WERI-Rb-1 (cell line): ENCODE data around the gene ROCK2.

Source experiments
- DNase-seq: peaks from one replicate; pipeline ENCODE4 v3.0.0-alpha.2; 2020
- H3K27ac ChIP-seq: fragments of 250-450 bp; sonication (Bioruptor Pico); 2 replicates; pipeline ENCODE4 v1.5.1; 2020; ENCODE audit warnings: mild to moderate bottlenecking, moderate library complexity
- H3K27me3 ChIP-seq: fragments of 250-450 bp; sonication (Bioruptor Pico); 2 replicates; pipeline ENCODE4 v1.5.1; 2021; ENCODE audit warnings: mild to moderate bottlenecking, low read depth, moderate library complexity; ENCODE audit not compliant: insufficient read depth, severe bottlenecking
- H3K36me3 ChIP-seq: fragments of 250-450 bp; sonication (Bioruptor Pico); 2 replicates; pipeline ENCODE4 v1.5.1; 2020; ENCODE audit warnings: mild to moderate bottlenecking, moderate library complexity
- H3K4me3 ChIP-seq: 2 replicates; pipeline ENCODE4 v1.5.1; 2011; ENCODE audit warnings: low read depth, mild to moderate bottlenecking, control low read depth, low read length
- H3K9me3 ChIP-seq: fragments of 250-450 bp; sonication (Bioruptor Pico); 2 replicates; pipeline ENCODE4 v1.5.1; 2021; ENCODE audit warnings: mild to moderate bottlenecking, moderate library complexity; ENCODE audit not compliant: severe bottlenecking
- TF ChIP-seq, protein P1 (sequence below): IDR thresholded peaks from 2 replicates; pipeline ENCODE4 v1.5.1; 2011; ENCODE audit warnings: low read depth, mild to moderate bottlenecking, control low read depth, inconsistent platforms, low read length

Gene ROCK2

DNA sequence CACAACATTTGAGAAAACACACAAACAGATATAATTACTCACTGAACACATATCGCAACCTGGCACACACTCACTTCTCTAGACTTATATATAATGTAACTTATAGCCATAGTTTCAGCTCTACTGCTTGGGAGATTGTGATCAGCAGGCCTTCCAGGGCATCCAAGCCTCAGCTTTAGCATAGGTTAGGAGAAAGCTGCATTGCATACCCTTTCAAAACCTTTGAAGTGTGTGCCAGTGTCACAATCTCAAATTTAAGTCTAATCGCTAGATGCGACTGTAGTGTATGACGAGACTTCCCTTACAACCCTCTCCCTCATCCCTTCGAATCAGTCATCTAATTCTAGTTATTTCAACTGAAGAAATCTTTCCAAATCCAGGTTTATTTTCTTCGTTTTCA lies 158.3 kb downstream of the ROCK2 start:
- Histone ChIP-seq H3K36me3 (peaks cover 38% of the 10 kb centered on the region), H3K4me3 (no peak overlapping the region), H3K27ac (no peak overlapping the region), H3K9me3 (no peaks in the 10 kb centered on the region), H3K27me3 (no peaks in the 10 kb centered on the region)
- no peak for DNase-seq
- TF ChIP-seq, protein P1, sequence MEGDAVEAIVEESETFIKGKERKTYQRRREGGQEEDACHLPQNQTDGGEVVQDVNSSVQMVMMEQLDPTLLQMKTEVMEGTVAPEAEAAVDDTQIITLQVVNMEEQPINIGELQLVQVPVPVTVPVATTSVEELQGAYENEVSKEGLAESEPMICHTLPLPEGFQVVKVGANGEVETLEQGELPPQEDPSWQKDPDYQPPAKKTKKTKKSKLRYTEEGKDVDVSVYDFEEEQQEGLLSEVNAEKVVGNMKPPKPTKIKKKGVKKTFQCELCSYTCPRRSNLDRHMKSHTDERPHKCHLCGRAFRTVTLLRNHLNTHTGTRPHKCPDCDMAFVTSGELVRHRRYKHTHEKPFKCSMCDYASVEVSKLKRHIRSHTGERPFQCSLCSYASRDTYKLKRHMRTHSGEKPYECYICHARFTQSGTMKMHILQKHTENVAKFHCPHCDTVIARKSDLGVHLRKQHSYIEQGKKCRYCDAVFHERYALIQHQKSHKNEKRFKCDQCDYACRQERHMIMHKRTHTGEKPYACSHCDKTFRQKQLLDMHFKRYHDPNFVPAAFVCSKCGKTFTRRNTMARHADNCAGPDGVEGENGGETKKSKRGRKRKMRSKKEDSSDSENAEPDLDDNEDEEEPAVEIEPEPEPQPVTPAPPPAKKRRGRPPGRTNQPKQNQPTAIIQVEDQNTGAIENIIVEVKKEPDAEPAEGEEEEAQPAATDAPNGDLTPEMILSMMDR = no peak

GRCh38 chr2:11182951-11183350 lies 161.5 kb downstream of the ROCK2 start:
- H3K27me3 ChIP-seq = no peaks in the 10 kb centered on the region
- H3K27ac ChIP-seq = no peak overlapping the region
- no peaks in the 10 kb centered on the region for H3K9me3 ChIP-seq
- peaks cover 17% of the 10 kb centered on the region for H3K36me3 ChIP-seq
- H3K4me3 ChIP-seq = no peak overlapping the region
- TF ChIP-seq, protein P1 = no peak
- DNase-seq = no peak

- no peak overlapping the region for H3K27ac ChIP-seq
- peaks cover 12% of the 10 kb centered on the region for H3K36me3 ChIP-seq
- H3K27me3 ChIP-seq = no peaks in the 10 kb centered on the region
- DNase-seq = no peak
- H3K9me3 ChIP-seq = no peaks in the 10 kb centered on the region
- no peak overlapping the region for H3K4me3 ChIP-seq
- TF ChIP-seq, protein P1 = no peak
Observed at GRCh38 chr2:11180653-11181052, 163.8 kb downstream of the ROCK2 start.

- no peak for DNase-seq
- H3K27ac ChIP-seq = no peak overlapping the region
Observed at GRCh38 chr2:11179899-11180298, 164.5 kb downstream of the ROCK2 start.

DNA sequence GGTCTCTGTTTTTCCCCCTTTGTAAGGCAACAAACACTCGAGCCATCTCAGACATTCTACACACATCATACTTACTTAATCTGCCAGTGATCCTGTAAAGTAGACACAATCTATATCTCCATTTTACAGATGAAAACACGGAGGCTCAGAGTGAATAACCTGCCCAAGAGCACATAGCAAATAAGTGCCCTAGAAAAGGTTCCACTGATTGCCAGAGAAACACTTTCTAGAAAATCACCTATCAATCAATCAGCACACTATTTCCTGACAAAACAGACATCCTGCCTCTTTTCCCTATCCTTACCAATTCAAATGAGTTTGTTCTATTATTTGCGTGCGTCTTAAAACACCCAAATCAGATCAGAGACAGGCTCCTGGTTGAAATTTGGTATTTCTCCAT lies 165.2 kb downstream of the ROCK2 start:
- no peak overlapping the region for H3K4me3 ChIP-seq
- H3K9me3 ChIP-seq = no peaks in the 10 kb centered on the region
- DNase-seq = no peak
- H3K27me3 ChIP-seq = no peaks in the 10 kb centered on the region
- H3K27ac ChIP-seq = no peak overlapping the region
- H3K36me3 ChIP-seq = peaks cover 12% of the 10 kb centered on the region
- TF ChIP-seq, protein P1 = no peak

More at GRCh38 chr2:11179899-11180298, 164.5 kb downstream of the ROCK2 start:
- Histone ChIP-seq H3K36me3 (peaks cover 12% of the 10 kb centered on the region), H3K27me3 (no peaks in the 10 kb centered on the region), H3K9me3 (no peaks in the 10 kb centered on the region), H3K4me3 (no peak overlapping the region)
- TF ChIP-seq, protein P1 = no peak
